ENCODE data around the gene COL25A1. TPM values are rescaled to one million over a fixed set of nuclear protein-coding genes. Genes with fewer than 3 reads are reported as not detected.

COL25A1 gene
- total RNA-seq, 4 donors from 2014 or later: 7.1 to 21.3 (median 12.6) TPM

- TF ChIP-seq, protein P1, sequence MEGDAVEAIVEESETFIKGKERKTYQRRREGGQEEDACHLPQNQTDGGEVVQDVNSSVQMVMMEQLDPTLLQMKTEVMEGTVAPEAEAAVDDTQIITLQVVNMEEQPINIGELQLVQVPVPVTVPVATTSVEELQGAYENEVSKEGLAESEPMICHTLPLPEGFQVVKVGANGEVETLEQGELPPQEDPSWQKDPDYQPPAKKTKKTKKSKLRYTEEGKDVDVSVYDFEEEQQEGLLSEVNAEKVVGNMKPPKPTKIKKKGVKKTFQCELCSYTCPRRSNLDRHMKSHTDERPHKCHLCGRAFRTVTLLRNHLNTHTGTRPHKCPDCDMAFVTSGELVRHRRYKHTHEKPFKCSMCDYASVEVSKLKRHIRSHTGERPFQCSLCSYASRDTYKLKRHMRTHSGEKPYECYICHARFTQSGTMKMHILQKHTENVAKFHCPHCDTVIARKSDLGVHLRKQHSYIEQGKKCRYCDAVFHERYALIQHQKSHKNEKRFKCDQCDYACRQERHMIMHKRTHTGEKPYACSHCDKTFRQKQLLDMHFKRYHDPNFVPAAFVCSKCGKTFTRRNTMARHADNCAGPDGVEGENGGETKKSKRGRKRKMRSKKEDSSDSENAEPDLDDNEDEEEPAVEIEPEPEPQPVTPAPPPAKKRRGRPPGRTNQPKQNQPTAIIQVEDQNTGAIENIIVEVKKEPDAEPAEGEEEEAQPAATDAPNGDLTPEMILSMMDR (IDR thresholded peaks at IDR 0.05): no peak
Observed at GRCh38 chr4:108794136-108794535, 508.3 kb downstream of the COL25A1 start.

DNA sequence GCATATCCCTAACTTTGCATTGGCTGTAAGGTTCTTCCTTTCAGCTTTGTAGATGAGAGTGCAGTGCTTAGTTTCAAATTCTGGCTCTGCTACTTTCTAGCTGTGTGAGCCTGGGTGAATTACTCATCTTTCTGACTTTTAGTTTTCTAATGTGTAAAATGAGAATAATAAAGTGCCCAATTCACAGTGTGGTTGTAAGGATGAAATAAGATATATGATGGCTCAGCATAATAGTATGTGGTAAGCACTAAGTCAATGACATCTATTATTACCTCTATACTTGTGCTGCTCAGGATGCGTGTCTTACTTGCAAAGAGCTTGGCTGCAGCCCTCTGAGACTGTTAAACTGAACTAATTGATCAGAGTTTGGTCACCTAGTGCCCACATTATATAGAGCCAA is 509.0 kb downstream of the COL25A1 start:
- no peak for ATAC-seq (ENCODE audit: low FRiP score)
- no peak for DNase-seq (ENCODE audit: low spot score)

More at GRCh38 chr4:108794136-108794535, 508.3 kb downstream of the COL25A1 start:
- DNase-seq (ENCODE audit: low spot score) (no peak), ATAC-seq (ENCODE audit: low FRiP score) (peak; percentile 32)

GRCh38 chr4:108788731-108789130 is 513.7 kb downstream of the COL25A1 start:
- TF ChIP-seq, protein P1 (IDR thresholded peaks at IDR 0.05): no peak
- ATAC-seq (ENCODE audit: low FRiP score): no peak
- DNase-seq (ENCODE audit: low spot score): no peak

More for the DNA sequence above, 509.0 kb downstream of the COL25A1 start:
- TF ChIP-seq, protein P1 (IDR thresholded peaks at IDR 0.05): no peak

DNA sequence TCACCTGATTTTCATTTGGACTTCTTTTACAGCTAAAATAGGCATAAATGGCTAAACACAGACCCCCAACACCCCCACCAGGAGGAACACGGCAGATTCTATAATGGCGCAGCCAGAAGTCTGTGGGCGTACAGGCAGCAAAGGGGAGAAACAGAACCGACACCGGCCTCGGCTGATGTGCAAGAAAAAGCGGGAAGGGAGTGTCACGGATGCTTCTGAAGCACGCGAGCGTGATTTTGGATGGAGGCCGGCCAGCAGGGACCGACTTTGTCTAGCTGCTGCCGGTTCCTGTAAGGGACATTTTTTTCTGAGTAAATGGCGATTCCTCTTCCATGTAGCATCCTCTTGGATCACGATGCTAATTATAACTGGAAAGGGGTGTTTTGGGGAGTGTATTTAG is 514.7 kb downstream of the COL25A1 start:
- TF ChIP-seq, protein P1 (IDR thresholded peaks at IDR 0.05): no peak
- DNase-seq (ENCODE audit: low spot score) (no peak), ATAC-seq (ENCODE audit: low FRiP score) (no peak)

DNA sequence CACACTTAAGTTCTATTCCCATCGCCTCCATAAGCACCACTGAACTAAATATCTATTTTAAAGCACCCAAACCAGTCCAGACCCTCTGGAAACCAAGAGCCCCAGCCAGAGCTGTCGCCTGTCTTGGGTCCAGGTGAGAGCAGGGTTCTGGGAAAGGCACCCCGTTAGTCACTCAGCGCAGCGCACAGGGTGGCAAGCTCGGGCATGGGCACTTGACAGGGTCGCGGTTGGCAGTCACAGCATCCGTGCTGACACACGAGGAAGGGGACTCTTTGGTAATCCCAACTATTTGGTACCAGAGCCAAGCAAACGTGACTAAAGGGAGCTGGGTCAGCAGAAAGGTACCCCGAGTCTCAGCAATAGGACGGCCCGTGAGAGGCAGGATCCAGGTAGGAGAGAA is 515.4 kb downstream of the COL25A1 start:
- DNase-seq (ENCODE audit: low spot score) (no peak), ATAC-seq (ENCODE audit: low FRiP score) (no peak)
- TF ChIP-seq, protein P1 (IDR thresholded peaks at IDR 0.05): no peak

DNA sequence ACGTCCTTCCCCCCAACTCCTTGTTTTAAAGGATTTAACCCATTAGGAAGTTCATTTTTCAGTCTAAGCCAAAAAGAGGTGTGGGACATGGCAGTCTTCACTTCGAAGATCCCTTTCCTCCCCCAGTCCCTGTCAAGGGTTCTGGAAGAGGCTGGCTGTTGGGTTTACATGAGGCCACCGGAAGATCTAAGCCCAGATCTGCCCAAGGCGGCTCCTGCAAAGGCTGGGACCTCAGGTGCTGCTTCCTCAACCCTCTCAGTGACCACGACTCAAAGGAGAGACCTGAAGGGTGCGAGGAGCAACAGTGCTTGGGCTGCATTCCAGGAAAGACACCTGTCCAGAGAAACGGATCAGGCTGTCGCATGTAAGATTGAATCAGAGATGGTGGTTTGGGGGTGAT is 516.1 kb downstream of the COL25A1 start:
- ATAC-seq (ENCODE audit: low FRiP score) (no peak), DNase-seq (ENCODE audit: low spot score) (no peak)
- TF ChIP-seq, protein P1 (IDR thresholded peaks at IDR 0.05): no peak

DNA sequence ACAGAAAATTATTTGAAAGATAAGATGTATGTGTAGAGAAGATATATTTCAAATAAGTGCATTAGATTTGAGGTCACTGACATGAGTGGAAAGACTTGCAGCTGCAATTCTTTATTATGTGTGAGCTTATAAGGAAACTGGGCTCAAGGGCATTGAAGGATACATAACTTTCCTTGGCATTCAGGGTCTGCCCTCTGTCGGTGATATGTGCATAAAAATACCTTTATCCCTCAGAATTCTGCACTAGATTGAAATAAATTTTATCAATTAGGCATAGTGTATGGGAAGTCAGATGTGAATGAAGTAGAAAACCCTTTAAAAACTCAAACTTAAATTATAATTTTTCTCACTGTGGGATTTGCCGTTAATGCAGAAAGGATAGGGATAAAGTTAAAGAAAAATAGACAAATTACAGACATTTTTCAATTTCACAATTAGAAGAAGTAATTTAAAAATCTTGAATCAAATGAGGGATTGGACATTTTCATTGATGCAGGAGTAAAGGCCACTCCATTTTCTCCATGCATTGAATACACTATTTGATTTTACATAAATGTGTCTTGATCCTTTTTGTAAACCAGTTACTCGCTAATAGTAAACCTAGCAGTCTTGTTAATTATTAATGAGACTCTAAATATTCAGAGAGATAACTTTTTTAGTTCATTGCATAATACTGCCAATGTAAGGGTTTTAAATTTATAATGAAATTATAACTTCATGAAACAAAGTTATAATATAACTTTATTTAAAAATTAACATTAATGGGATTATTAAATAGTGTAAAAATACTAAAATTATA is 518.6 kb downstream of the COL25A1 start:
- no peak for ATAC-seq (ENCODE audit: low FRiP score)
- DNase-seq (ENCODE audit: low spot score): no peak
- TF ChIP-seq, protein P1 (IDR thresholded peaks at IDR 0.05): no peak
